HCT116 (cell line): Measurements from ENCODE around the gene ACSF2.

Experiments
- EZH2 ChIP-seq: fragments of 200-600 bp; sonication (generic); IDR thresholded peaks from 2 replicates; pipeline ENCODE4 v1.6.1; 2017; ENCODE audit warnings: antibody characterized with exemption, mixed run types
- RAD21 ChIP-seq: IDR thresholded peaks from 2 replicates; pipeline ENCODE4 v1.6.1; 2012; ENCODE audit warnings: low read depth, mild to moderate bottlenecking
- SP1 ChIP-seq: IDR thresholded peaks from 2 replicates; pipeline ENCODE4 v1.6.1; 2012; ENCODE audit warnings: low read depth
- TF ChIP-seq, protein P1 (sequence below): IDR thresholded peaks from 2 replicates; pipeline ENCODE4 v1.6.1; 2012; ENCODE audit warnings: low read depth
- TF ChIP-seq, protein P2 (sequence below): IDR thresholded peaks from 2 replicates; pipeline ENCODE4 v1.6.1; 2012
- TF ChIP-seq, protein P3 (sequence below), 3 experiments: fragments of 200-600 bp in 1 of 3; sonication (generic) in 1 of 3; IDR thresholded peaks in 2 of 3; conservative IDR thresholded peaks in 1 of 3; 2 replicates each; pipeline ENCODE4 v1.5.1; 2012 to 2017; ENCODE audit warnings: low read depth in 2 of 3, low read length in 2 of 3, antibody characterized with exemption in 1 of 3, borderline replicate concordance in 1 of 3, control low read depth in 1 of 3, mild to moderate bottlenecking in 1 of 3, mixed read lengths in 1 of 3, mixed run types in 1 of 3, moderate library complexity in 1 of 3; ENCODE audit not compliant: insufficient read depth in 1 of 3

DNA sequence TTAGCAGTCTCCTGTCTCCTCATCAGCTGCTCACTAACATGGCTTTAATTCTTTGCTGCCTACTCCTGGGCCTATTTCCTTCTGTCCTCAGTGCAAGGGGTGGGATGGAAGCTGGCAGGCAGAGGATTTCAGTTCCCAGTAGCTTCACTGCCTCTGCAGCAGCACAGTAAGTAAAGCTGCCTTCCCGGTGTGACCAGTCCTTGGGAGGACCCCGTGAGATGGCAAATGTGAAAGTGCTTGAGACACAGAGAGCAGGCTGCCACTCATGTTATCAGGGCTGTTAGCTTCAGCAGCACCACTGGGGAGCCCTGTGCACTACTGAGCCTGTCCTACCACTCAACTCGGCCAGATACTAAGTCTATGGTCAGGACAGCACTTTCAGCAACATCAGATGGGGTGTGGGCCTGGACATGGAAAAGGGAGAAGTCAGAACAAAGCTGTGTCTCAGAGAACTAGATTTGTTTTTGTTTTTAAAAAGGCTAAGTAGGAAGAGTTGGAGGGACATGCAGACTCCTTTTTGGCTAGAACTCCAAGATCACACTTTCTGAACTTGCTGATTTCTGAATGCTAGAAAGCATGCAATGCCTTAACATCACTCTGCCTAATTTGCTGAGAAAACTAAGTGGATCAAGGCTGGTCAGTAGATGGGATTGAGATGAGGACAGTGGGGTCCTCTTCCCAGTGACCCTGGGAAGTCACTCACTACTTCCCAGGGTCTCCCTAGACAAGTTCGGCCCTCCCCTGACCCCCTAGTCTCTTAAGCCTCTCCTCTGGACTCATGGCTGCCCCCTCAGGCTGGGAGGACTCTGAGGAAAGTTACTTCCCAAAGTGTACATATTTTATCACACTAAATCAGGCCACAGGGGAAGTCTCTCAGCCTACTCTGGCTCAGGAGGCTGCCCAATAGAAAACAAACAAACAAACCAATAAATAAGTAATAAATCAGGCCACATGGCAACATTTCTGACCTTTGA, 1.1 kb downstream of the ACSF2 start:
- TF ChIP-seq, protein P1, sequence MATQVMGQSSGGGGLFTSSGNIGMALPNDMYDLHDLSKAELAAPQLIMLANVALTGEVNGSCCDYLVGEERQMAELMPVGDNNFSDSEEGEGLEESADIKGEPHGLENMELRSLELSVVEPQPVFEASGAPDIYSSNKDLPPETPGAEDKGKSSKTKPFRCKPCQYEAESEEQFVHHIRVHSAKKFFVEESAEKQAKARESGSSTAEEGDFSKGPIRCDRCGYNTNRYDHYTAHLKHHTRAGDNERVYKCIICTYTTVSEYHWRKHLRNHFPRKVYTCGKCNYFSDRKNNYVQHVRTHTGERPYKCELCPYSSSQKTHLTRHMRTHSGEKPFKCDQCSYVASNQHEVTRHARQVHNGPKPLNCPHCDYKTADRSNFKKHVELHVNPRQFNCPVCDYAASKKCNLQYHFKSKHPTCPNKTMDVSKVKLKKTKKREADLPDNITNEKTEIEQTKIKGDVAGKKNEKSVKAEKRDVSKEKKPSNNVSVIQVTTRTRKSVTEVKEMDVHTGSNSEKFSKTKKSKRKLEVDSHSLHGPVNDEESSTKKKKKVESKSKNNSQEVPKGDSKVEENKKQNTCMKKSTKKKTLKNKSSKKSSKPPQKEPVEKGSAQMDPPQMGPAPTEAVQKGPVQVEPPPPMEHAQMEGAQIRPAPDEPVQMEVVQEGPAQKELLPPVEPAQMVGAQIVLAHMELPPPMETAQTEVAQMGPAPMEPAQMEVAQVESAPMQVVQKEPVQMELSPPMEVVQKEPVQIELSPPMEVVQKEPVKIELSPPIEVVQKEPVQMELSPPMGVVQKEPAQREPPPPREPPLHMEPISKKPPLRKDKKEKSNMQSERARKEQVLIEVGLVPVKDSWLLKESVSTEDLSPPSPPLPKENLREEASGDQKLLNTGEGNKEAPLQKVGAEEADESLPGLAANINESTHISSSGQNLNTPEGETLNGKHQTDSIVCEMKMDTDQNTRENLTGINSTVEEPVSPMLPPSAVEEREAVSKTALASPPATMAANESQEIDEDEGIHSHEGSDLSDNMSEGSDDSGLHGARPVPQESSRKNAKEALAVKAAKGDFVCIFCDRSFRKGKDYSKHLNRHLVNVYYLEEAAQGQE: no peak
- TF ChIP-seq SP1 (no peak), EZH2 (no peak), RAD21 (no peak)
- TF ChIP-seq, protein P2, sequence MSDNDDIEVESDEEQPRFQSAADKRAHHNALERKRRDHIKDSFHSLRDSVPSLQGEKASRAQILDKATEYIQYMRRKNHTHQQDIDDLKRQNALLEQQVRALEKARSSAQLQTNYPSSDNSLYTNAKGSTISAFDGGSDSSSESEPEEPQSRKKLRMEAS: no peak
- TF ChIP-seq, protein P3, sequence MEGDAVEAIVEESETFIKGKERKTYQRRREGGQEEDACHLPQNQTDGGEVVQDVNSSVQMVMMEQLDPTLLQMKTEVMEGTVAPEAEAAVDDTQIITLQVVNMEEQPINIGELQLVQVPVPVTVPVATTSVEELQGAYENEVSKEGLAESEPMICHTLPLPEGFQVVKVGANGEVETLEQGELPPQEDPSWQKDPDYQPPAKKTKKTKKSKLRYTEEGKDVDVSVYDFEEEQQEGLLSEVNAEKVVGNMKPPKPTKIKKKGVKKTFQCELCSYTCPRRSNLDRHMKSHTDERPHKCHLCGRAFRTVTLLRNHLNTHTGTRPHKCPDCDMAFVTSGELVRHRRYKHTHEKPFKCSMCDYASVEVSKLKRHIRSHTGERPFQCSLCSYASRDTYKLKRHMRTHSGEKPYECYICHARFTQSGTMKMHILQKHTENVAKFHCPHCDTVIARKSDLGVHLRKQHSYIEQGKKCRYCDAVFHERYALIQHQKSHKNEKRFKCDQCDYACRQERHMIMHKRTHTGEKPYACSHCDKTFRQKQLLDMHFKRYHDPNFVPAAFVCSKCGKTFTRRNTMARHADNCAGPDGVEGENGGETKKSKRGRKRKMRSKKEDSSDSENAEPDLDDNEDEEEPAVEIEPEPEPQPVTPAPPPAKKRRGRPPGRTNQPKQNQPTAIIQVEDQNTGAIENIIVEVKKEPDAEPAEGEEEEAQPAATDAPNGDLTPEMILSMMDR (IDR thresholded peaks at IDR 0.05 in 2 of 3, conservative IDR thresholded peaks at IDR 0.05 in 1 of 3; ENCODE audit: borderline replicate concordance in 1 of 3, insufficient read depth in 1 of 3, low read depth in 2 of 3, low read length in 2 of 3): peak; percentile 64 to 85 (median 74); a peak in 5 of 6 replicates
